Endothelial cell of umbilical vein (primary cell): ENCODE results near the gene TSPAN15. TPM values are rescaled to one million over a fixed set of nuclear protein-coding genes. Genes with fewer than 3 reads are reported as not detected.

Source experiments
- BruUV-seq: library from RNA; stranded (reverse); fragments of 400-500 nt; replicated peaks from 2 replicates; lab custom pipeline; 2021; lab: Mats Ljungman, UMichigan
- CTCF ChIA-PET: fragments of 300-600, 350-600 bp; sonication (Branson Sonifier 250); formaldehyde crosslinking; loops from one replicate; lab custom pipeline; 2021; ENCODE audit warnings: antibody characterized with exemption, inconsistent platforms; lab: Charles Lee
- POLR2A ChIA-PET: fragments of 300-600, 350-600 bp; sonication (Branson Sonifier 250); formaldehyde crosslinking; loops from one replicate; lab custom pipeline; 2021; ENCODE audit warnings: antibody characterized with exemption, inconsistent platforms; lab: Charles Lee
- DNase-seq: peaks from one replicate; pipeline ENCODE4 v3.0.0-alpha.2; 2011; ENCODE audit warnings: low read depth, low spot score
- FAIRE-seq: peaks from 2 replicates; lab custom pipeline; 2011; peaks lifted over from hg19 to GRCh38; lab: Jason Lieb, UNC
- H2AFZ ChIP-seq: 2 replicates; pipeline ENCODE4 v1.6.0; 2012; ENCODE audit warnings: low read depth, low read length, control low read depth, inconsistent platforms
- H3K27ac ChIP-seq: 2 replicates; pipeline ENCODE4 v1.5.1; 2011; ENCODE audit warnings: low read depth, mild to moderate bottlenecking, control low read depth, low read length, moderate library complexity; ENCODE audit not compliant: insufficient read depth
- H3K27me3 ChIP-seq, 2 experiments: 2 replicates each; pipeline versions ENCODE4 v1.6.0 to v1.6.1; 2011; ENCODE audit warnings: low read length in 2 of 2, mixed read lengths in 1 of 2; ENCODE audit not compliant: control insufficient read depth in 2 of 2, insufficient read depth in 2 of 2
- H3K36me3 ChIP-seq, 2 experiments: 2 replicates in 1 of 2; 3 replicates in 1 of 2; pipeline ENCODE4 v1.5.1; 2011; ENCODE audit warnings: low read length in 2 of 2, mild to moderate bottlenecking in 1 of 2, moderate library complexity in 1 of 2; ENCODE audit not compliant: control insufficient read depth in 2 of 2, insufficient read depth in 2 of 2; ENCODE audit errors: extremely low read depth in 1 of 2
- H3K4me1 ChIP-seq: 3 replicates; pipeline ENCODE4 v1.5.1; 2011; ENCODE audit warnings: mild to moderate bottlenecking, low read length; ENCODE audit not compliant: control insufficient read depth, insufficient read depth; ENCODE audit errors: extremely low read depth
- H3K4me2 ChIP-seq: 2 replicates; pipeline ENCODE4 v1.6.1; 2011; ENCODE audit warnings: low read length, control low read depth, mixed read lengths; ENCODE audit not compliant: insufficient read depth
- H3K4me3 ChIP-seq, 3 experiments: fragments of 200-600 bp in 1 of 3; sonication (generic), shearing (Covaris generic) in 1 of 3; replicated peaks in 1 of 3; 2 replicates each; pipeline ENCODE4 v1.5.1; 2011 to 2016; ENCODE audit warnings: control low read depth in 3 of 3, low read length in 3 of 3, mild to moderate bottlenecking in 2 of 3, inconsistent platforms in 1 of 3, low read depth in 1 of 3, moderate library complexity in 1 of 3; ENCODE audit not compliant: insufficient read depth in 1 of 3
- H3K79me2 ChIP-seq: 2 replicates; pipeline ENCODE4 v1.6.0; 2012; ENCODE audit warnings: low read length, inconsistent platforms; ENCODE audit not compliant: control insufficient read depth, insufficient read depth
- H3K9ac ChIP-seq: replicated peaks from 2 replicates; pipeline ENCODE3; 2011; ENCODE audit warnings: low read length, control low read depth; ENCODE audit not compliant: insufficient read depth; ENCODE audit errors: extremely low read depth
- H3K9me1 ChIP-seq: replicated peaks from 3 replicates; pipeline ENCODE4 v1.6.0; 2011; ENCODE audit warnings: mild to moderate bottlenecking, low read length; ENCODE audit not compliant: control insufficient read depth, insufficient read depth; ENCODE audit errors: extremely low read depth
- H3K9me3 ChIP-seq: replicated peaks from 2 replicates; pipeline ENCODE4 v1.5.1; 2012; ENCODE audit warnings: low read length, inconsistent platforms; ENCODE audit not compliant: control insufficient read depth, insufficient read depth
- H4K20me1 ChIP-seq: replicated peaks from 2 replicates; pipeline ENCODE3; 2011; ENCODE audit warnings: mild to moderate bottlenecking, low read length; ENCODE audit not compliant: control insufficient read depth, insufficient read depth; ENCODE audit errors: extremely low read depth
- CTCF ChIP-seq, 2 donors: IDR thresholded peaks; 1 replicate in 1 of 2; 2 replicates in 1 of 2; pipeline ENCODE4 v1.5.1; 2011; ENCODE audit warnings: low read length in 2 of 2, mild to moderate bottlenecking in 2 of 2, moderate library complexity in 2 of 2, control low read depth in 1 of 2, inconsistent platforms in 1 of 2, low read depth in 1 of 2; ENCODE audit not compliant: insufficient read depth in 1 of 2; ENCODE audit errors: extremely low read depth in 1 of 2
- FOS ChIP-seq: IDR thresholded peaks from 2 replicates; pipeline ENCODE4 v1.6.1; 2011; ENCODE audit warnings: mild to moderate bottlenecking, low read length, moderate library complexity, borderline replicate concordance; ENCODE audit not compliant: insufficient read depth
- GATA2 ChIP-seq: IDR thresholded peaks from 2 replicates; pipeline ENCODE4 v1.7.0; 2011; ENCODE audit warnings: low read depth, mild to moderate bottlenecking, moderate library complexity, mixed read lengths, low read length; ENCODE audit not compliant: insufficient read length, insufficient read depth
- JUN ChIP-seq: IDR thresholded peaks from 2 replicates; pipeline ENCODE4 v1.6.1; 2011; ENCODE audit warnings: borderline replicate concordance, low read depth; ENCODE audit not compliant: insufficient read length, insufficient read depth
- MAX ChIP-seq: IDR thresholded peaks from 2 replicates; pipeline ENCODE4 v1.6.1; 2011; ENCODE audit not compliant: insufficient read depth, insufficient read length
- MYC ChIP-seq: IDR thresholded peaks from one replicate; pipeline ENCODE4 v1.6.1; 2011; ENCODE audit warnings: mild to moderate bottlenecking, low read depth, low read length
- POLR2A ChIP-seq: IDR thresholded peaks from 2 replicates; pipeline ENCODE4 v1.6.1; 2012; ENCODE audit warnings: low read depth, mild to moderate bottlenecking, control low read depth, low read length
- POLR2AphosphoS5 ChIP-seq: IDR thresholded peaks from 2 replicates; pipeline ENCODE4 v1.6.1; 2012; ENCODE audit warnings: low read depth, mild to moderate bottlenecking, control low read depth, low read length, moderate library complexity; ENCODE audit not compliant: insufficient read depth
- dilution Hi-C: fragments of 300-500 bp; cut with MboI; formaldehyde crosslinking; loops from one replicate; pipeline ENCODE4 v1.15.0; 2019; ENCODE audit warnings: low sequenced_read_pairs; ENCODE audit not compliant: extremely low pct_ligation_motif_present
- intact Hi-C: fragments of 100-400 bp; cut with micrococcal nuclease; formaldehyde crosslinking; loops from one replicate; pipeline ENCODE4 v1.10.0; 2022
- polyA plus RNA-seq, 4 experiments: library from polyadenylated mRNA; depleted of rRNA in 3 of 4; stranded (reverse) in 3 of 4; unstranded in 1 of 4; fragments of >200 nt; gene quantifications; 2 replicates each; pipeline versions ENCODE4 v1.2.1 to v1.2.3, GENCODE V29; 2011 to 2012; ENCODE audit warnings: missing spikeins in 1 of 4
- total RNA-seq: library from RNA; stranded (reverse); gene quantifications from 2 replicates; pipeline ENCODE4 v1.2.3, GENCODE V29; 2021

The TSPAN15 gene
- total and polyA plus RNA-seq, 2 donors (not counting 3 experiments of a cell fraction or from before 2014, with no cell fraction given) = 78.4 to 189 TPM

GRCh38 chr10:69505636-69506318 lies 54.5 kb downstream of the TSPAN15 start:
- no peak overlapping the region for H3K4me2 ChIP-seq
- ChIA-PET CTCF (interaction anchor here (0.9 to 6.8 kb wide), 6 partner anchors 24 to 98 kb away, joined by 3 to 86 read pairs (median 24); partner anchors contain the start of gene TSPAN15), POLR2A (no interaction called here)
- H2AFZ ChIP-seq = no peak overlapping the region
- FAIRE-seq = no peak
- H3K4me3 ChIP-seq = no peak overlapping the region
- no peak overlapping the region for H3K9ac ChIP-seq
- H3K36me3 ChIP-seq = peaks cover 0 to 7% of the 10 kb centered on the region in 2 experiments
- intact Hi-C loops = loop anchor here (5.0 kb wide), 1 partner anchor 38 kb away; no protein-coding TSS in a partner anchor
- no TSS peak for BruUV-seq
- TF ChIP-seq MYC (no peak), MAX (no peak), JUN (no peak), POLR2AphosphoS5 (no peak), FOS (no peak), CTCF (IDR thresholded peaks at IDR 0.05; ENCODE audit: extremely low read depth in 1 of 2, insufficient read depth in 1 of 2, low read depth in 1 of 2, low read length in 2 of 2) (no peak), POLR2A (no peak), GATA2 (no peak)
- no peaks in the 10 kb centered on the region for H3K79me2 ChIP-seq
- no peaks in the 10 kb centered on the region for H3K9me1 ChIP-seq
- H3K4me1 ChIP-seq = peaks cover 7% of the 10 kb centered on the region
- H4K20me1 ChIP-seq = no peaks in the 10 kb centered on the region
- H3K27me3 ChIP-seq = no peaks in the 10 kb centered on the region
- H3K27ac ChIP-seq = no peak overlapping the region
- H3K9me3 ChIP-seq = no peaks in the 10 kb centered on the region
- dilution Hi-C loops = no loop called here
- DNase-seq = no peak
